ENCODE measurements around the gene AIF1. TPM values are rescaled to one million over a fixed set of nuclear protein-coding genes. Genes with fewer than 3 reads are reported as not detected.
A peak's percentile ranks its signal among the peaks of the same experiment; 100 is the strongest.
"Not testable (repeated sequence)": the region's sequence is repeated elsewhere in the genome, so short reads cannot be mapped to it uniquely, and the experiment has no call there.

Gene AIF1
- total RNA-seq, 1 donor from 2014 or later, result 6.7 TPM

DNA sequence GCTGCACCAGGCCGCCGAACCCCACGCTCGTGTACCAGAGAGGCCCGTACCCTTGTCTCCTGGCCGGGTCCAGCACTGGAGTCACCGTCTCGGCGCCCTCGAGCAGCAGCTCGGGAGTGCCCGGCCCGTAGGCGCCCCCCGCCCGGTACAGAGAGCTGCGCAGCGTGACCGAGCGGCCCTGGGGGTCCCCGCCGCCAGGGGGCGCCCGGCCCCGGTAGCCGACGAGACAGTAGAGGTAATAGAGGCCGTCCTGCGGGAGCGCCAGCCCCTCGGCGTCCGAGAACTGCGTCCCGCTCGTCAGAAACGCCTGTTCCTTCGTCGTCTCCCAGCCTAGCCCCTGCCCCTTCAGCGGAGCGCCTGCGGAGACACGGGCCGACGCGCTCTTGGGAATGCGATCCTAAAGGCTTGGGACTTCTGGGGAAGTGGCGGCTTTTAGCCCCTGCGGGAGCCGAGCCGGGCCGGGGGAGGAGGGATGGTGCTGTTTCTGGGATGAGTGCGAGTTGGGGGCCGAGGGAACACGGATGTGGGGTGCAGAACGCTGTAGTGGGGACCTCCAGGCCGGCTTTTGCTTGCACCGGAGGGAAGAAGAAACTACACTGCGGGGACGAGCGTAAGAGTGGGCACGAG is 34.1 kb upstream of the AIF1 start:
- peak; percentile 87 for DNase-seq (ENCODE audit: low spot score)

DNA sequence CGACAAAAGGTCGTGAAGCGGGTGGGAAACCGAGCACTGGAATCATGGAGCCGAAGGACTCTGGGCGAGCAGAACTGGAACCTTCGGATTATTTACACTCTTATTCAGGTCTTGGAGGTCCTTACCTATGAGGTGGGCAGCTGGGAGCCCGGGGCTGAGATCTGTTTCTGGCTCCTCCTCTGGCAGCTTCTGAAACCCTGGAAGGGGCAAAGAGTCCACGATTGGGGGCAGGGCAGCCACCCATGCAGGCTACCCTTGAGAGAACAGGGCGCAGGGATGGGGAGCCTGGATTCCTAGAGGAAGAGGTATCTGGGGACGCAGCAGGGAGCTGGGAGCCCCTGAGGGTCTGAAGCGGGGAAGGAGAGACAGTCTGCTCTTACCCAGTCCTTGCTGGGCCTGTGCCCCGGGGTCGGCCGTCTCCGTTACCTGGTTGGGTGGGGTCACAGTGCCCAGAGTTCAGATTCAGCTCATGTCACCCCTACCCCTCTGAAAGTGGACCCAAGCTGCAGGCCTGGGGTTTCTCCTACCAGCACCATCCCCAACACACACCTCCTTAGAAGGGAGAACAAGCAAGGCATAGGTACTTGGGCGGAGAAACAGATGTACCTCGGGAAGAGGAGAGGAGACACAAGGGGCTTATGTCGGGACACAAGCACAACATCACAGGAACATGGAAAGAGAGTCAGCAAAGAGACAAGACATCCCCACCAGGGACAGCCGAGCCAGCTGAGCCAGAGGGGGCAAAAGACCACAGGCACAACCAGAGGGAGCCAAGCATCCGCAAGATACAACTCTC is 33.4 kb upstream of the AIF1 start:
- DNase-seq (ENCODE audit: low spot score), result no peak

DNA sequence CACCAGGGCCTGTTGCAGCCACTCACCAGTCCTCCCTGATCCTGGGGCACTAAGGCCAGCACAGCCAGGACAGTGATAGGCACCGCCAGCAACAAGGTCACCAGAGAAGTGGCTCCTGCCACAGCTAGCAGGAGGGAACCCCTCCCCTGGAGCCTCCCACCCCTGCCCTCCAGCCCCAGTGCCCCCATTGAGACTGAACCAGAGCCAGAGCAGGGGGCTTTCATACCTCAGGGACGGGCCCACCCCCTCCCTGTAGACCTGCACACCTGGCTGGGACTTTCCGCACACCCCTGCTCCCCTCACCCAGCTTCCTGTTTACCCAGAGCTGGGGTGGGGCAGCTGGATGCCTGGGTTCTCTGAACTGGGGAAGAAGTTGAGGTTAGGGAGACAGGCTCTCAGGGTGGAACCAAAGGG is 32.8 kb upstream of the AIF1 start, which contains the start of gene LTB:
Gene LTB (minus strand): TSS at position 195 of the 414 bp plus-strand sequence. CDS start 7 bp downstream, at position 188.
- no peak for DNase-seq (ENCODE audit: low spot score)

DNA sequence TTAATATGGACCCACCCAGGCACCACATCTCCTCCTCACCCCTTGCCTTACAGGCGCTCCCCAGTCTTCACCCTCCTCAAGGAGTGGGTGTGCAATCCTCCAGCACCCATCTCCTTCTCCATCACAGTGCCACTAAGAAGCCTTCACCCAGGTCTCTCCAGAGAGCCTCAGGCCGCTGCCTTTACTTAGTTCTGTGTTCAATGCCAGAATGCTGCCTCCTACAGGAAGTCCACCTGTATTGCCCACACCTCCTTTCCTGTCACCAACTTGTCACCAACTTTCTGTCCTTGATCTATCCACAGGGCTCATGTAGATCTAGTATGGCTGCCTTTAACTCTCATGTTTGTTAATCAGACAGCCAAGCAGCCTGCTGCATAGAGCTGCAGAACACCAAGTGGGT is 29.5 kb upstream of the AIF1 start:
- DNase-seq (ENCODE audit: low spot score), result no peak

DNA sequence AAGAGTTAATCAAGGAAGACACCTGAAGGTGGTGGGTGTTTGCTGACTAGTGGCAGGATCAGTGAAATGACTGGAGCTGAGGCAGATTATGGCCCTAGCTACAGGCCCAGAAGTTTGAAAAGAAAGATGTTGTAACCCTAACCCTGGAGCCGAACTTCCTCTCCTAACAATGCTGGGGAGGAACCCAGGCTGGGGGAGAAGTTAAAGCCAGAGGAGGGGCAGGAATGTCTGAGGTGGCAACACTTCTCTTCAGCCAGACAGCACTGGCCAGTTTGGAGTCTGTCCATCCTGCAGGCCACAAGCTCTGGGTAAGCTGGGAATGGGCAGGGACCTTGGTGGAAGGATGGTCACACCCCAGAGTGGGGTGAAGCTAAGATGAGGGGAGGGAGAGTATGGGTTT is 29.0 kb upstream of the AIF1 start, which contains the start of gene LST1:
Gene LST1 (plus strand): TSS at position 270 of the 400 bp plus-strand sequence. CDS start 1,023 bp downstream, outside the sequence.
- DNase-seq (ENCODE audit: low spot score), result no peak

DNA sequence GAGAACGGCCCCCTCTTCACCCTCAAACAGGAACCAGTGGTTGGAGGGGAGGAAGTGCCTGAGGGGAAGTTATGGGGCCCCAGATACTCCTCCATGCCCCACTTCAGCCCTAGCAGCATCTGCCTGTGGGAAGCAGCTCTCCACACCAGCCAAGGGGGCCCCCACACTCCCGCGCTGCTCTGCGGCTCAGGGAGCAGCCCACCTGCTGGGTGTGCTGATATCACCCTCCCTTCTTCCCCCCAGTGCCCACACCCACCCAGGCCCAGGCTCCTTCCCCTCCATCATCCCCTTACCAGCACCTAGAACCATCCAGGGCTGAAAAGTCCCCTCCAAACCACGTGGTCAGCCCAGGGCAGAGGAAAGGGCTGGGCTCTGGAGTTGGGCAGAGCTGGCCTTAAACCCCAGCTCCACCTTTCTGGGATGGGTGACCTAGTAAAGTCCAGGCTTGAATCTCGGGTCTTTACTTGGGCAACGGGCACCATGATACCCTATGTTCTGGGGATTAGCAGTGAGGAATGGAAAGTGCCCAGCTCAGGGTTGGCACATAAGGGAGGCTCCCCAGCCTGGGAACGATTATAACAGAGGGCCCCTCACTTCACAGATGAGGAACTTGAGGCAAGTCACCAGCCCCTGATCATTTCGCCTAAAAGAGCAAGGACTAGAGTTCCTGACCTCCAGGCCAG is 28.3 kb upstream of the AIF1 start:
- no peak for DNase-seq (ENCODE audit: low spot score)

DNA sequence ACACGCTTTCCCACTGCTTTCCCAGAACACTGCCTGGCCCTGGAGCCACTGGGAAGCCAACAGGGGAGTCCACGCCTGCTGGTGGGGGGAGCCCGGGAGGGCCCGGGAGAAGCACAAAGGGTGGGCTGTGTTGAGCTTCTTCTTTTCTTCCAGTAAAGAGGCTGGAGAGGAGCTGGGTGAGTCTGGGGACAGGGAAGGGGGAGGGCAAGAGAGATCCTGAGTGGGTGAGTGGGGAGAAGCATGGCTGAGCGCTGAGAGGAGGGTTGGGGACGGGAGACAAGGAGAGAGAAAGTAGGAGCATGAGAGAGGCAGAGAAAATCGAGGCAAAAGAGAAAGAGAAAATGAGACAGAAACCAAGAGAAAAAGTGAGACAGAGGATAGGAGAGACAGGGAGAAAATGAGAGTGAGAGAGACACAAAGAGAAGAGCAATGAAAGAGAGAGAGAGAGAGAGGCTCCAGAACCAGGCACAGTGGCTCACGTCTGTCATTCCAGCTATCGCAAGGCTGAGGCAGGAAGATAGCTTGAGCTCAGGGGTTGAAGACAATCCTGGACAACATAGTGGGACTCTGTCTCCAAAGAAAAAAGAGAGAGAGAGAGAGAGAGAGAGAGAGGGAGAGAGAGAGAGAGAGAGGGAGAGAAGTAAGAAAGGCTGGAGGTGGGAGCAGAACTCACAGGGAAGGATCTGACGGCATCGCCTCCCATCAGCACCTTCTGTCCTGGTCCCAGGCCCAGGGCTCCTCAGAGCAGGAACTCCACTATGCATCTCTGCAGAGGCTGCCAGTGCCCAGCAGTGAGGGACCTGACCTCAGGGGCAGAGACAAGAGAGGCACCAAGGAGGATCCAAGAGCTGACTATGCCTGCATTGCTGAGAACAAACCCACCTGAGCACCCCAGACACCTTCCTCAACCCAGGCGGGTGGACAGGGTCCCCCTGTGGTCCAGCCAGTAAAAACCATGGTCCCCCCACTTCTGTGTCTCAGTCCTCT is 26.9 kb upstream of the AIF1 start:
- DNase-seq (ENCODE audit: low spot score), result no peak

DNA sequence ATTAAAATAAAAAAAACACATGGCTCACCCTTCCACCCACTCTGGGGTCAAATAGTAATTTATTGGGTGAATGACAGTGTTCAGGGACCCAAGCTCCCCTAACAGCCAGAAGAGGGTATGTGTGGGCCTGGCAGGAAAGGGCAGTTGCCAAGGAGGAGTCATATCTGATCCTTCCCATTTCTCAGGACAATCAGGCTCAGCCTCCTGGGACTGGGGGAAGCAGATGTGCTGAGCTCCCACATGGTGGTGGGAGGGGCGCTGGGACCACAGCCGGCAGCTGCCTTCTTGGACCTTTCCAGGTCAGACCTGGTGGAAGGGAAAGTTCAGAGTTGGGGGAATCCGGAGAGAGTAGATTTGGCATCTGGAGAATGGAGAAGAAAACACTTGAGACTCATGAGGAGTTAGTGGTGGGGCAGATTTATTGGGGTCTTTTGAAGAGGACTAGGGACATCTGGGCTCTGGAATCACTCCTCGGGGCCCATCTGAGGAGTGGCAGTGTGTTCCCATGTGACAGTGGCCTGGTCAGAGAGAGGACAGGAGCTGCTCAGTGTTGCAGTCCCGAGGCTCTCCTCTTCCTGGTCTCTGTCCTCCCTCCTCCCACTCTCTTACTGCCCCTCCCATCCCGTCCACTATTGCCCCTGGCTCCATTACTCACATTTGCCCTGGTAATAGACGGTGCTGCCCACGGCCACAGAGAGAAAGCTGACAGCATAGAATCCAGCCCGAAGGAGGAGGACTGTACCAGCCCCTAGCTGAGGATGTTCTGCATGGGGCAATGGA is 26.0 kb upstream of the AIF1 start:
- no peak for DNase-seq (ENCODE audit: low spot score)

DNA sequence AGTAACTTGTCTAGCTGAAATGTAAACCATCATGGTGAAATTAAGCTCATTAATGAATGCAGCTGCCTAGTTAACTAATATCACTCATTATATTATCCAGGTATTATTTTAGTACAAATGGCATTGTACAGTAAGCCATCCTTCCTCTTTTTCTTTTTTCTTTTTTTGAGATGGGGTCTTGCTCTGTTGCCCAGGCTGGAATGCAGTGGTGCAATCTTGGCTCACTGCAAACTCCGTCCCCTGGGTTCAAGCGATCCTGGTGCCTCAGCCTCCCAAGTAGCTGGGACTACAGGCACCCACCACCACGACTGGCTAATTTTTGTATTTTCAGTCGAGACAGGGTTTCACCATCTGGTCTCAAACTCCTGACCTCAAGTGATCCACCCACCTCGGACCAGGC is 24.3 kb upstream of the AIF1 start:
- not testable (repeated sequence) for DNase-seq (ENCODE audit: low spot score)

DNA sequence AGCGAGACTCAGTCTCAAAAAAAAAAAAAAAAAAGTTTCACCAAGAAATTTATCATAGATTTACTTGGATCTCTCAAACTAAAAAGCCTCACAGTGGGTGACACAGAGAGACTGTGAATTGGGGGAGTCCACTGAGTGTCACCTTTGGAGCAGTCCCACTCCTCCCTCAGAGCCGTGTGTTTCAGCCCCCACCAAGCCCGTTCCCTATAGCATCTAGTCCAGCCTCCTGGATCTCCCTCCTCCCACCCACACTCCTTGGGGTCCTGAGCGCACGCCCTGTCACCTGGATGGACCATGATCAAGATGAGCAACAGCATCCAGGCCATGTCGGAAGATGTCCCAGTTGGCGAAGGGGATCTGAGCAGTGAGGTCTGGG is 22.6 kb upstream of the AIF1 start:
- DNase-seq (ENCODE audit: low spot score), result no peak

DNA sequence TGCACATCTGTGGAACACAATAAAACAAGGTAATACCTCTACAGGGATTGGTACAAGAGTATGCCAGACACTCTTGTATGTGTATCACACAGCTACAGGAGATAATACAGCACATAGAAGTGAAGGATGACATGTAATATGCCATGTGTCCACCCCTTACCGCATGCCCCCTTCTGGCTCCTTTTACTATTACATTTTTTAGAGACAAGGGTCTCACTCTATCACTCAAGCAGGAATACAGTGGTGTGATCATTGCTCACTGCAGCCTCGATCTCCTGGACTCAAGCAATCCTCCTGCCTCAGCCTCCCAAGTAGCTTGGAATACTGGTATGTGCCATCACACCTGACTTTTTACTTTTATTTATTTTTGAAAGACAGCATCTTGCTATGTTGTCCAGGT is 18.0 kb upstream of the AIF1 start:
- DNase-seq (ENCODE audit: low spot score), result no peak

DNA sequence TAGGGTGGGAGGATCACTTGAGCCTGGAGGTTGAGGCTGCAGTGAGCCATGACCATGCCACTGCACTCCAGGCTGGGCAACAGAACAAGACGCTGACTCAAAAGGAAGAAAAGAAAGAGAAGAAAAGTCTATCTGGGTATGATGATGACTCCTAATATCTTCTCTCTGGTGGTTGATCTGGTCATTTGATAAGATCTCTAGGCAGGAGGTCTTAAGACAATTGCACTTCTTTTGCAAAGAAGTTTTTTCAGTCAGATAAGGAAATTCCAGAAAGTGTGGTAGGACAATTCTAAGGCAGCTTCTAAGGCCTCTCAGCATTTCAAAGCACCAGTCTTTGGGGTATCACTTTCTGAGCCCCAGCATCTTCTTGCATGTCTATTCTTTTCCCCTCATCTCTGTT is 7.7 kb upstream of the AIF1 start:
- DNase-seq (ENCODE audit: low spot score), result no peak

DNA sequence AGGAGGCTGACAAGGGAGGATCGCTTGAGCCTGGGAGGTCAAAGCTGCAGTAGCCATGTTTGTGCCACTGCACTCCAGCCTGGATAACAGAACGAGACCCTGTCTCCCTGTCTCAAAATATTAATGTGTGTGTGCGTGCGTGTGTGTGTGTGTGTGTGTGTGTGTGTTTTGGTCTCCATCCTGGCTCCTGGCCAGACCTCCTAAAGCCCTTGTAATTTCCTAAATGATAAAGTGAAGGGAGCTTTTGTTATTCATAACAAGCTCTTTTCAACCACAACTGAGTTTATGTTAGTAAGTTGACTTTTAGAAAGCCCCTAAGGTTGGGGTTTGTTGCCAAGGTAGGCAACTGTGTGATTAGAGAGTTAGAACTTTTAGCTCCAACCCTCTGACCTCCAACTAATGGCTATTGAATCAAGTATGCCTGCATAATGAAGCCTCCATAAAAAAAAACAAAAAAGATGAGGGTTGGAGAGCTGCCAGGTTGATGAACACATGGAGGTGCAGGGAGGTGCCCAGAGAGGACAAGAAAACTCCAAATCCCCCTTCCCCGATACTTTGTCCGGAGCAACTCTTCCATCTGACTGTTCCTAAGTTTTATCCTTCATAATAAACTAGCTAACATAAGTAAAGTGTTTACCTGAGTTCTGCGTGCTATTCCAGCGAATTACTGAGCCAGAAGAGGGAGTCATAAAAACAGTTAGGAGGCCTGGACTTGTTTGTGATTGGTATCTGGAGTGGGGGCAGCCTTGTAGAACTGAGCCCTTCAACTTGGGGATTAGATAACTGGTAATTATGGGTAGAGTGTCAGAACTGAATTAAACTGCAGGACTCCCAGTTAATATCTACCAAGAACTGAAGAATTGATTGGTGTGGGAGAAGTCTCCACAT is 5.3 kb upstream of the AIF1 start:
- no peak for DNase-seq (ENCODE audit: low spot score)

DNA sequence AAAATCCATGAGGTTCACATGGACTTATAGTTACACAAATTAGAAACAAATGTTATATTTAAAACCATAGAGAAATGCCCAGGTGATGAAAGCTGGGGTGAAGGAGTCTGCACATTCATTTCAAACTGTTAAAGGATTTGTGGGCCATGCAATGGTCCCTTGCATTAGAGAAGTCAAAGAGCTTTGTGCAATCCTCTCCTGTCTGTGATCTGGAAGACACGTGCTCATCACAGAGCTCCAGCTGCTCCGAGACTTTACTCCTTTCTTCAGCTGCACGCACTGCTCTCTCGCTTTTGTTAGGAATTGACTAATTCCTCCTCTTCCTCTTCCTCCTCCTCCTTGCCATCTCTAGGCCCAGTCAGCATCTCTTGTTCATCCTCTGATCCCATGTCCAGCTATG is 4.1 kb upstream of the AIF1 start:
- DNase-seq (ENCODE audit: low spot score), result no peak

DNA sequence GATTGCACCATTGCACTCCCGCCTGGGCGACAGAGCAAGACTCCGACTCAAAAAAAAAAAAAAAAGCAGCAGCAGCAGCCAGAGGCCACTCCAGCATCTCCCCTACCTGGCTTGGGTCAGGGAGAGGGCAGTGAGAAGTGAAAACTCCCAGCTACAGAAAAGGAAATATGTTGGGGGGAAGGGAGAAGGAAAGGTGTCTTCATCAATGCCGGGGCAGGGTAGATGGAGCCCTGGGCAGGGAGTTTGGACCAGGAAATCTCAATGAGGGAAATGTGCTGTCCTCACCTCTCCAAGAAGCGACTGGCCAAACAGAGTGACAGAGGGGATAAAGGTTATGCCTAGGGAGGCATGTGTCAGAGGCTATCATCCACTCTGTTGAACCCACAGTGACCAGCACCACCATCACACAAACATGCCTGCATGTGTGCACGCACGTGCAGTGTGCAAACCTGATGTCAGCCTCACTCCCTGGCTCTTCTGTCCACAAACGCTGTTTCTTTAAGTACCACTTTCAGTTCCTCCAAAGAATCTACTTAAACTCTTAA is 887 bp upstream of the AIF1 start:
- no peak for DNase-seq (ENCODE audit: low spot score)

DNA sequence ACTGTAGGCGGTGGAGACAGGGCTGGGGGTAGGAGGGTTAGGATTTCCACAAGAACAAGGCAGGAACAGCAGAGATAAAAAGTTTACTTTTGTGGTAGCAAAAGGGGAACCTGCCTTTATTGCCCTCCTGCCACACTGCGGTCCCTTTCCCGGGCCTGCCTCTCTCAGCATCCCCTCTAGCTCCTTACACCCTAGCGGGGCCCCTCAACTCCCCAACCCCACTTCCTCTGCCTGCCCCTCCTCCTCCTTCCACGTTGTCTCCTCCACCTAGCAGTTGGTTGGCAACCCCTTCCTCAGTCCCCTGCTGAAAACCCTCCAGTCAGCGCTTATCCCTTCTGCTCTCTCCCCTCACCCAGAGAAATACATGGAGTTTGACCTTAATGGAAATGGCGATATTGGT is 714 bp downstream of the AIF1 start:
- DNase-seq (ENCODE audit: low spot score), result no peak

DNA sequence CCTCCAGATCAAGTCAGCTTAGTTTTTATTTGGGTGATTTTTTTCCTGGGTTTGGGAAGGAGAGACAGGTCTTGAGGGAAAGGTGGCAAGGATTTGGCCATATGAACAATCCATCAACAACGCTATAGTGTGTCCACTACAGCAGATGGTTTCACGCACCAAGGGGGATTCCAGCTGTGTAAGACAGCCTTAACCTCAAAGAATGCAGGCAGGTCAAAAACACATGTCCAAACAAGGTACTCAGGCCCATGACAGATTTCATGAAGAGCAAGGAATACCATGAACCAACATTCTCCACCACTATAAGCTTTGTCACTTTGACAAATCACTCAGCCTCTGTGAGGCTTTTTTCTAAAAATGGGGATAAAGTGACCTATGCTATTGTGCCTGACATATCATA is 2.0 kb downstream of the AIF1 start:
- no peak for DNase-seq (ENCODE audit: low spot score)

DNA sequence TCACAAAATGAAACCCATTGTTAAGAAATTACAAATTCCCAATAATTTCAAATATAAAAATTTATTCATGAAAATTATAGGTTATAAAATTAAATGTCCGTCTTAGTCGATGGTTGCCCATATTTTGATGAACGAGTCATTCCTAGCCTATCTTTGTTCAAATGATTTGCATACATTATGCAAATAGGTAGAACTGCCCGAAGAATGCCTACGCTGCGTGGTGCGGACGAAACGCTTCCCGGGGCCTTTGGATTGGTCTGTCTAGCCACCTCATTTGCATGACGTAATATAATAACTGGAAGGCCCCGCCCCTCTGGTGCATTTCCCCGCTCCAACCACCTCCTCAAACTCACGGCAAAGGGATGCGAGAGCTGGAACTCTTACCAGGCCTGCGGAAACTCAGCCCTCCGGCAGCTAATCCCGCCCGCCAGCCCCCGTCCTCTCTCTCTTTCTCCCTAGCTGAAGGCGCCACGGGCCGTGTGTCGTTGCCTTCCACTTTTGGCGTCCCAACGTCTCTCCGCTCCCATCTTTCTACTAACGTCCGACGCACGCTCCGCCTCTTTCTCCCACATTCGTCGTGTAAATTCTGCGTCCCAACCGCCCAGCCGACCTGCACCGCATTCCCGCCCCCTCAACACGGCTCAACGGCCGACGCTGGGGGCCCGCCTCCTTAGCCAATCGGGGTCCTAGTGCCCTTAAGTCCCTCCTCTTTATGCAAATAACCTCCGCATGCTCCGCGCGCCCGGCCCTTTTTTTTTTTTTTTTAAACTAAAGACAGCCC is 5.0 kb downstream of the AIF1 start:
- peak; percentile 98 for DNase-seq (ENCODE audit: low spot score)
